Ureter (tissue), 1 donor: ENCODE results near the gene HBA1. TPM values are rescaled to one million over a fixed set of nuclear protein-coding genes. Genes with fewer than 3 reads are reported as not detected.
"Not testable (repeated sequence)": the region's sequence is repeated elsewhere in the genome, so short reads cannot be mapped to it uniquely, and the experiment has no call there.

Experiments
- DNase-seq: peaks from one replicate; pipeline ENCODE4 v3.0.0-alpha.2; 2020; ENCODE audit warnings: low spot score
- total RNA-seq: library from RNA; stranded (reverse); gene quantifications from one replicate; pipeline ENCODE4 v1.2.4, GENCODE V29; 2023
- donor health status: DM: yes; HTN: yes; CAD: no.

HBA1 gene
- total RNA-seq, 1 donor from 2014 or later = 82.1 TPM

- DNase-seq = no peak
Observed at GRCh38 chr16:203246-203645, 26.8 kb downstream of the HBA1 start.

GRCh38 chr16:204046-204445 is 27.6 kb downstream of the HBA1 start:
- not testable (repeated sequence) for DNase-seq

- not testable (repeated sequence) for DNase-seq
Observed at GRCh38 chr16:209359-209758, 32.9 kb downstream of the HBA1 start.

GRCh38 chr16:211631-212180 is 35.2 kb downstream of the HBA1 start:
- not testable (repeated sequence) for DNase-seq

- DNase-seq = no peak
Observed at GRCh38 chr16:212999-213398, 36.5 kb downstream of the HBA1 start.

GRCh38 chr16:220021-220420 is 43.5 kb downstream of the HBA1 start:
- DNase-seq = no peak

Other genes with a start within 250 kb of the HBA1 start
- gene POLR3K, start 123.1 kb upstream of the HBA1 start, total RNA-seq = 14.9 TPM
- gene SNRNP25, start 122.9 kb upstream of the HBA1 start, total RNA-seq = 16.8 TPM
- gene RHBDF1, start 104.0 kb upstream of the HBA1 start, total RNA-seq = 49.0 TPM
- 38.2 TPM for gene MPG, start 98.5 kb upstream of the HBA1 start, total RNA-seq
- 42.5 TPM for gene NPRL3, start 38.0 kb upstream of the HBA1 start, total RNA-seq
- not detected for gene HBZ, start 24.0 kb upstream of the HBA1 start, total RNA-seq
- gene HBM, start 10.7 kb upstream of the HBA1 start, total RNA-seq = not detected
- gene HBA2, start 3.8 kb upstream of the HBA1 start, total RNA-seq = 88.0 TPM
- gene HBQ1, start 3.8 kb downstream of the HBA1 start, total RNA-seq = not detected
- gene LUC7L, start 52.8 kb downstream of the HBA1 start, total RNA-seq = 85.3 TPM
- 89.4 TPM for gene FAM234A, start 58.1 kb downstream of the HBA1 start, total RNA-seq
- 4.5 TPM for gene RGS11, start 99.3 kb downstream of the HBA1 start, total RNA-seq
- gene ARHGDIG, start 103.9 kb downstream of the HBA1 start, total RNA-seq = not detected
- gene PDIA2, start 106.5 kb downstream of the HBA1 start, total RNA-seq = not detected
- 20.1 TPM for gene AXIN1, start 176.0 kb downstream of the HBA1 start, total RNA-seq
- gene MRPL28, start 193.9 kb downstream of the HBA1 start, total RNA-seq = 56.6 TPM
- gene PGAP6, start 205.3 kb downstream of the HBA1 start, total RNA-seq = 37.6 TPM
- gene NME4, start 220.5 kb downstream of the HBA1 start, total RNA-seq = 121 TPM
- gene DECR2, start 225.2 kb downstream of the HBA1 start, total RNA-seq = 17.5 TPM
- 42.0 TPM for gene RAB11FIP3, start 249.0 kb downstream of the HBA1 start, total RNA-seq